ENCODE data around the gene DNAJC5G. TPM values are rescaled to one million over a fixed set of nuclear protein-coding genes. Genes with fewer than 3 reads are reported as not detected.

Gene DNAJC5G
- total and polyA plus RNA-seq, 2 of the 13 experiments (the other 11 are each of a cell fraction or from before 2014, with no cell fraction given): 0.05 TPM; not detected in 1

DNA sequence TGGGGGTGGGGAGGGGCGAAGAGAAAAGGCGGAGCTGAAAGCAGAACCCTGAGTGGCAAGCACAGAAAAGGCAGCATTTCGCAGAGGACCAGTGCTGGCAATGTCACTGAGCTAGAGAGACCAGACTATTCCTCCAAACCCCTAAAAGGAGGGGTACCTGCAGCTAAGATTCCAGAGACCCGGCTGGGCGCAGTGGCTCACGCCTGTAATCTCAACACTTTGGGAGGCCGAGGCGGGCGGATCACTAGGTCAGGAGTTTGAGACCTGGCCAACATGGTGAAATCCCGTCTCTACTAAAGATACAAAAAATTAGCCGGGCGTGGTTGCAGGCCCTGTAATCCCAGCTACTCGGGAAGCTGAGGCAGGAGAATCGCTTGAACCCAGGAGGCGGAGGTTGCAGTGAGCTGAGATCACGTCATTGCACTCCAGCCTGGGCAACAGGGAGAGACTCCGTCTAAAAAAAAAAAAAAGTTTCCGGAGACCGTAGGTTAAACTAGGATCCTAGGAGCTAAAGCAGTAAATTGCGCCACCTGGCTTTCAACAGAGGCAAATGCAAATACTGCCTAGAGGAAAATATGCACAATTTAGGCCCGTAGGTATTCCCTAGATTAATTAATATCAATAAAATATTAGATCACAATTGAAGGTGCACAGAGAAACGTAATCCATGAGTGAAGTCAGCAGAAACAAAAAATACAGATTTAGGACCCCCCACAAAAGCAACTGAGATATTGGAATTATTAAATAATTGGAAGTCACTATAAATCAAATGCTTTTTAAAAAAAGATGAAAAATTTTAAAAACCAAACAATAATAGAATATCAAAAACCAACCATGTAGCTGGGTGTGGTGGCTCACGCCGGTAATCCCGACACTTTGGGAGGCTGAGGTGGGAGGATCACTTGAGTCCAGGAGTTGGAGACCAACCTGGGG, 28.1 kb downstream of the DNAJC5G start (continued):
- TF ChIP-seq, protein P1, sequence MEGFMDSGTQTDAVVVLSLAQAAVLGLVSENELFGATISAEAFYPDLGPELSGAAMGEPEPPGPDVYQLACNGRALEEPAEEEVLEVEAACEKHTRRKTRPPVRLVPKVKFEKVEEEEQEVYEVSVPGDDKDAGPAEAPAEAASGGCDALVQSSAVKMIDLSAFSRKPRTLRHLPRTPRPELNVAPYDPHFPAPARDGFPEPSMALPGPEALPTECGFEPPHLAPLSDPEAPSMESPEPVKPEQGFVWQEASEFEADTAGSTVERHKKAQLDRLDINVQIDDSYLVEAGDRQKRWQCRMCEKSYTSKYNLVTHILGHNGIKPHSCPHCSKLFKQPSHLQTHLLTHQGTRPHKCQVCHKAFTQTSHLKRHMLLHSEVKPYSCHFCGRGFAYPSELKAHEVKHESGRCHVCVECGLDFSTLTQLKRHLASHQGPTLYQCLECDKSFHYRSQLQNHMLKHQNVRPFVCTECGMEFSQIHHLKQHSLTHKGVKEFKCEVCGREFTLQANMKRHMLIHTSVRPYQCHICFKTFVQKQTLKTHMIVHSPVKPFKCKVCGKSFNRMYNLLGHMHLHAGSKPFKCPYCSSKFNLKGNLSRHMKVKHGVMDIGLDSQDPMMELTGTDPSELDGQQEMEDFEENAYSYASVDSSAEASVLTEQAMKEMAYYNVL (CRISPR knock-in tag; IDR thresholded peaks at IDR 0.05; ENCODE audit: borderline replicate concordance): no peak
- TF ChIP-seq NR2F6 (IDR thresholded peaks at IDR 0.05) (no peak), NR2F6 (CRISPR knock-in tag; IDR thresholded peaks at IDR 0.05) (no peak), KLF6 (CRISPR knock-in tag; IDR thresholded peaks at IDR 0.05) (no peak), MXI1 (IDR thresholded peaks at IDR 0.05; ENCODE audit: borderline replicate concordance, low read depth, low read length) (0 out of 3 replicates have a peak, but pooled peaks have one; percentile 26), MAFF (IDR thresholded peaks at IDR 0.05; ENCODE audit: low read depth, low read length) (no peak), ZNF556 (CRISPR knock-in tag; IDR thresholded peaks at IDR 0.05; ENCODE audit: borderline replicate concordance) (no peak; the same call in 1 of the 2 replicates), ZNF850 (CRISPR knock-in tag; conservative IDR thresholded peaks at IDR 0.05) (no peak), MED13 (CRISPR knock-in tag; IDR thresholded peaks at IDR 0.05) (no peak), MAF1 (CRISPR knock-in tag; IDR thresholded peaks at IDR 0.05; ENCODE audit: borderline replicate concordance) (no peak), ZNF292 (CRISPR knock-in tag; IDR thresholded peaks at IDR 0.05; ENCODE audit: borderline replicate concordance, low read depth) (peak; percentile 79), HNRNPK (IDR thresholded peaks at IDR 0.05; ENCODE audit: low read depth, low read length, poor library complexity, severe bottlenecking) (no peak), HMG20A (CRISPR knock-in tag; IDR thresholded peaks at IDR 0.05; ENCODE audit: borderline replicate concordance) (no peak), FOXJ3 (CRISPR knock-in tag; IDR thresholded peaks at IDR 0.05; ENCODE audit: borderline replicate concordance) (peak; percentile 46; the same call in 1 of the 2 replicates), KDM2A (CRISPR knock-in tag; IDR thresholded peaks at IDR 0.05; ENCODE audit: borderline replicate concordance, low read depth) (0 out of 2 replicates have a peak, but pooled peaks have one; percentile 33), ZNF430 (CRISPR knock-in tag; IDR thresholded peaks at IDR 0.05) (0 out of 2 replicates have a peak, but pooled peaks have one; percentile 31), KDM5A (IDR thresholded peaks at IDR 0.05; ENCODE audit: borderline replicate concordance, low read length) (no peak), ZNF546 (CRISPR knock-in tag; conservative IDR thresholded peaks at IDR 0.05) (no peak), ZNF614 (CRISPR knock-in tag; IDR thresholded peaks at IDR 0.05; ENCODE audit: borderline replicate concordance) (no peak), REXO4 (CRISPR knock-in tag; IDR thresholded peaks at IDR 0.05; ENCODE audit: borderline replicate concordance) (no peak), KLF13 (CRISPR knock-in tag; IDR thresholded peaks at IDR 0.05) (no peak)
- TF ChIP-seq, protein P2, sequence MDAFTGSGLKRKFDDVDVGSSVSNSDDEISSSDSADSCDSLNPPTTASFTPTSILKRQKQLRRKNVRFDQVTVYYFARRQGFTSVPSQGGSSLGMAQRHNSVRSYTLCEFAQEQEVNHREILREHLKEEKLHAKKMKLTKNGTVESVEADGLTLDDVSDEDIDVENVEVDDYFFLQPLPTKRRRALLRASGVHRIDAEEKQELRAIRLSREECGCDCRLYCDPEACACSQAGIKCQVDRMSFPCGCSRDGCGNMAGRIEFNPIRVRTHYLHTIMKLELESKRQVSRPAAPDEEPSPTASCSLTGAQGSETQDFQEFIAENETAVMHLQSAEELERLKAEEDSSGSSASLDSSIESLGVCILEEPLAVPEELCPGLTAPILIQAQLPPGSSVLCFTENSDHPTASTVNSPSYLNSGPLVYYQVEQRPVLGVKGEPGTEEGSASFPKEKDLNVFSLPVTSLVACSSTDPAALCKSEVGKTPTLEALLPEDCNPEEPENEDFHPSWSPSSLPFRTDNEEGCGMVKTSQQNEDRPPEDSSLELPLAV (CRISPR knock-in tag; conservative IDR thresholded peaks at IDR 0.05; ENCODE audit: low read depth): no peak
- TF ChIP-seq, protein P3, sequence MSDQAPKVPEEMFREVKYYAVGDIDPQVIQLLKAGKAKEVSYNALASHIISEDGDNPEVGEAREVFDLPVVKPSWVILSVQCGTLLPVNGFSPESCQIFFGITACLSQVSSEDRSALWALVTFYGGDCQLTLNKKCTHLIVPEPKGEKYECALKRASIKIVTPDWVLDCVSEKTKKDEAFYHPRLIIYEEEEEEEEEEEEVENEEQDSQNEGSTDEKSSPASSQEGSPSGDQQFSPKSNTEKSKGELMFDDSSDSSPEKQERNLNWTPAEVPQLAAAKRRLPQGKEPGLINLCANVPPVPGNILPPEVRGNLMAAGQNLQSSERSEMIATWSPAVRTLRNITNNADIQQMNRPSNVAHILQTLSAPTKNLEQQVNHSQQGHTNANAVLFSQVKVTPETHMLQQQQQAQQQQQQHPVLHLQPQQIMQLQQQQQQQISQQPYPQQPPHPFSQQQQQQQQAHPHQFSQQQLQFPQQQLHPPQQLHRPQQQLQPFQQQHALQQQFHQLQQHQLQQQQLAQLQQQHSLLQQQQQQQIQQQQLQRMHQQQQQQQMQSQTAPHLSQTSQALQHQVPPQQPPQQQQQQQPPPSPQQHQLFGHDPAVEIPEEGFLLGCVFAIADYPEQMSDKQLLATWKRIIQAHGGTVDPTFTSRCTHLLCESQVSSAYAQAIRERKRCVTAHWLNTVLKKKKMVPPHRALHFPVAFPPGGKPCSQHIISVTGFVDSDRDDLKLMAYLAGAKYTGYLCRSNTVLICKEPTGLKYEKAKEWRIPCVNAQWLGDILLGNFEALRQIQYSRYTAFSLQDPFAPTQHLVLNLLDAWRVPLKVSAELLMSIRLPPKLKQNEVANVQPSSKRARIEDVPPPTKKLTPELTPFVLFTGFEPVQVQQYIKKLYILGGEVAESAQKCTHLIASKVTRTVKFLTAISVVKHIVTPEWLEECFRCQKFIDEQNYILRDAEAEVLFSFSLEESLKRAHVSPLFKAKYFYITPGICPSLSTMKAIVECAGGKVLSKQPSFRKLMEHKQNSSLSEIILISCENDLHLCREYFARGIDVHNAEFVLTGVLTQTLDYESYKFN (CRISPR knock-in tag; conservative IDR thresholded peaks at IDR 0.05): peak; percentile 17; the same call in 1 of the 2 replicates
